CD4-positive, alpha-beta T cell (primary cell): ENCODE measurements around the gene PIGA. TPM values are rescaled to one million over a fixed set of nuclear protein-coding genes. Genes with fewer than 3 reads are reported as not detected.

Experiments
- ATAC-seq: fragments of 200-7000 bp; cut with Tn5 transposase; one replicate; pipeline ENCODE4 v1.10.0; 2022; ENCODE audit warnings: mild to moderate bottlenecking; ENCODE audit not compliant: poor library complexity
- CTCF ChIA-PET: fragments of 350-600 bp; sonication (Branson Sonifier 250); formaldehyde crosslinking; loops from one replicate; lab custom pipeline; 2021; ENCODE audit warnings: antibody characterized with exemption, inconsistent platforms; lab: Charles Lee
- POLR2A ChIA-PET: fragments of 350-600 bp; sonication (Branson Sonifier 250); formaldehyde crosslinking; loops from one replicate; lab custom pipeline; 2021; ENCODE audit warnings: antibody characterized with exemption, inconsistent platforms; lab: Charles Lee
- DNase-seq, 14 experiments: peaks; one replicate each; pipeline ENCODE4 v3.0.0-alpha.2; 2013 to 2020; ENCODE audit warnings: mixed read lengths in 2 of 14
- H3K27ac ChIP-seq, 2 donors: one replicate each; pipeline versions ENCODE4 v1.5.1 to v1.7.0; 2013; ENCODE audit warnings: low read length in 2 of 2, low read depth in 1 of 2, mild to moderate bottlenecking in 1 of 2
- H3K27me3 ChIP-seq, 2 experiments: 1 replicate in 1 of 2; 2 replicates in 1 of 2; pipeline versions ENCODE4 v1.6.1 to v1.7.0; 2013; ENCODE audit warnings: low read length in 2 of 2, control low read depth in 1 of 2, mild to moderate bottlenecking in 1 of 2, moderate library complexity in 1 of 2; ENCODE audit not compliant: insufficient read depth in 2 of 2, control insufficient read depth in 1 of 2
- H3K36me3 ChIP-seq: one replicate; pipeline ENCODE4 v1.6.1; 2013; ENCODE audit warnings: low read length, control low read depth; ENCODE audit not compliant: insufficient read depth
- H3K4me1 ChIP-seq: one replicate; pipeline ENCODE4 v1.6.1; 2013; ENCODE audit warnings: low read length, control low read depth; ENCODE audit not compliant: insufficient read depth
- H3K4me3 ChIP-seq: one replicate; pipeline ENCODE4 v1.5.1; 2013; ENCODE audit warnings: mild to moderate bottlenecking, low read length, moderate library complexity
- H3K9me3 ChIP-seq, 2 experiments: 1 replicate in 1 of 2; 2 replicates in 1 of 2; pipeline versions ENCODE4 v1.6.1 to v1.7.0; 2013; ENCODE audit warnings: low read length in 2 of 2, mild to moderate bottlenecking in 2 of 2, control low read depth in 1 of 2, moderate library complexity in 1 of 2; ENCODE audit not compliant: control insufficient read depth in 1 of 2, insufficient read depth in 1 of 2
- H3K27ac Mint-ChIP-seq: one replicate; pipeline ENCODE4 v1.8.0; 2020; ENCODE audit warnings: mixed read lengths
- H3K27me3 Mint-ChIP-seq: one replicate; pipeline ENCODE4 v1.8.0; 2021; ENCODE audit warnings: mixed read lengths
- H3K36me3 Mint-ChIP-seq: one replicate; pipeline ENCODE4 v1.8.0; 2021; ENCODE audit warnings: low read depth, mixed read lengths
- H3K4me1 Mint-ChIP-seq: one replicate; pipeline ENCODE4 v1.8.0; 2021; ENCODE audit warnings: low read depth, mixed read lengths
- H3K4me3 Mint-ChIP-seq: one replicate; pipeline ENCODE4 v1.8.0; 2020; ENCODE audit warnings: mild to moderate bottlenecking, mixed read lengths
- H3K9me3 Mint-ChIP-seq: one replicate; pipeline ENCODE4 v1.8.0; 2020; ENCODE audit warnings: mixed read lengths
- CTCF ChIP-seq: fragments of 200-600 bp; IDR thresholded peaks from one replicate; pipeline ENCODE4 v1.8.0; 2022; ENCODE audit warnings: antibody characterized with exemption, mild to moderate bottlenecking
- intact Hi-C, 2 experiments: fragments of 100-400 bp; cut with DNase I in 1 of 2; cut with micrococcal nuclease in 1 of 2; formaldehyde crosslinking; loops; one replicate each; pipeline versions ENCODE4 v1.15.1 to v1.9.0; 2023 to 2025; cut with DNase I, micrococcal nuclease
- total RNA-seq, 174 experiments: library from RNA in 2 of 174; stranded (reverse) in 2 of 174; gene quantifications; one replicate each; pipeline ENCODE4 v1.2.3 and lab custom pipeline; 2021 to 2026

Gene PIGA
- total RNA-seq, 2 experiments from 2014 or later = 130 to 134 TPM

- TF ChIP-seq CTCF = no peak
- Mint-ChIP-seq H3K27ac (no peak overlapping the region), H3K4me3 (no peak overlapping the region), H3K4me1 (no peaks in the 10 kb centered on the region), H3K36me3 (no peaks in the 10 kb centered on the region), H3K27me3 (peaks cover 8% of the 10 kb centered on the region), H3K9me3 (no peaks in the 10 kb centered on the region)
- ChIA-PET CTCF (no interaction called here), POLR2A (no interaction called here)
- H3K9me3 ChIP-seq = no peaks in the 10 kb centered on the region
- H3K36me3 ChIP-seq = no peaks in the 10 kb centered on the region
- no peak for ATAC-seq
- intact Hi-C loops = no loop called here
- no peaks in the 10 kb centered on the region for H3K4me1 ChIP-seq
- no peaks in the 10 kb centered on the region for H3K27me3 ChIP-seq
- no peak overlapping the region for H3K27ac ChIP-seq
- H3K4me3 ChIP-seq = no peak overlapping the region
- no peak for DNase-seq
Measured at GRCh38 chrX:15359701-15360100, 24.4 kb upstream of the PIGA start.

- ChIA-PET CTCF (interaction anchor here (1.0 kb wide), 1 partner anchor 9 kb away, joined by 3 read pairs; no protein-coding TSS in a partner anchor), POLR2A (no interaction called here)
- no peaks in the 10 kb centered on the region for H3K9me3 ChIP-seq
- no peak overlapping the region for H3K27ac ChIP-seq
- H3K27me3 Mint-ChIP-seq = peaks cover 7% of the 10 kb centered on the region
- H3K36me3 ChIP-seq = no peaks in the 10 kb centered on the region
- H3K27ac Mint-ChIP-seq = no peak overlapping the region
- H3K4me3 Mint-ChIP-seq = no peak overlapping the region
- no peaks in the 10 kb centered on the region for H3K36me3 Mint-ChIP-seq
- H3K4me1 Mint-ChIP-seq = no peaks in the 10 kb centered on the region
- no peaks in the 10 kb centered on the region for H3K27me3 ChIP-seq
- intact Hi-C loops = no loop called here
- no peak for TF ChIP-seq CTCF
- DNase-seq (no peak), ATAC-seq (no peak)
- H3K4me1 ChIP-seq = no peaks in the 10 kb centered on the region
- H3K9me3 Mint-ChIP-seq = no peaks in the 10 kb centered on the region
- H3K4me3 ChIP-seq = no peak overlapping the region
Measured at GRCh38 chrX:15358533-15358932, 23.2 kb upstream of the PIGA start.

GRCh38 chrX:15356444-15356843, 21.1 kb upstream of the PIGA start:
- H3K27ac Mint-ChIP-seq = no peak overlapping the region
- Histone ChIP-seq H3K27ac (no peak overlapping the region), H3K36me3 (no peaks in the 10 kb centered on the region), H3K9me3 (no peaks in the 10 kb centered on the region), H3K4me3 (no peak overlapping the region), H3K4me1 (no peaks in the 10 kb centered on the region), H3K27me3 (no peaks in the 10 kb centered on the region)
- H3K27me3 Mint-ChIP-seq = peaks cover 4% of the 10 kb centered on the region
- no peaks in the 10 kb centered on the region for H3K9me3 Mint-ChIP-seq
- no peak overlapping the region for H3K4me3 Mint-ChIP-seq
- CTCF ChIA-PET = no interaction called here
- DNase-seq (no peak), ATAC-seq (no peak)
- no peaks in the 10 kb centered on the region for H3K36me3 Mint-ChIP-seq
- POLR2A ChIA-PET = no interaction called here
- no peak for TF ChIP-seq CTCF
- intact Hi-C loops = no loop called here
- H3K4me1 Mint-ChIP-seq = no peaks in the 10 kb centered on the region
